ENCODE measurements around the gene PRRT1B. TPM values are rescaled to one million over a fixed set of nuclear protein-coding genes. Genes with fewer than 3 reads are reported as not detected.

PRRT1B gene
- total and polyA plus RNA-seq, 4 donors = 0.96 to 7.9 (median 3.8) TPM

DNA sequence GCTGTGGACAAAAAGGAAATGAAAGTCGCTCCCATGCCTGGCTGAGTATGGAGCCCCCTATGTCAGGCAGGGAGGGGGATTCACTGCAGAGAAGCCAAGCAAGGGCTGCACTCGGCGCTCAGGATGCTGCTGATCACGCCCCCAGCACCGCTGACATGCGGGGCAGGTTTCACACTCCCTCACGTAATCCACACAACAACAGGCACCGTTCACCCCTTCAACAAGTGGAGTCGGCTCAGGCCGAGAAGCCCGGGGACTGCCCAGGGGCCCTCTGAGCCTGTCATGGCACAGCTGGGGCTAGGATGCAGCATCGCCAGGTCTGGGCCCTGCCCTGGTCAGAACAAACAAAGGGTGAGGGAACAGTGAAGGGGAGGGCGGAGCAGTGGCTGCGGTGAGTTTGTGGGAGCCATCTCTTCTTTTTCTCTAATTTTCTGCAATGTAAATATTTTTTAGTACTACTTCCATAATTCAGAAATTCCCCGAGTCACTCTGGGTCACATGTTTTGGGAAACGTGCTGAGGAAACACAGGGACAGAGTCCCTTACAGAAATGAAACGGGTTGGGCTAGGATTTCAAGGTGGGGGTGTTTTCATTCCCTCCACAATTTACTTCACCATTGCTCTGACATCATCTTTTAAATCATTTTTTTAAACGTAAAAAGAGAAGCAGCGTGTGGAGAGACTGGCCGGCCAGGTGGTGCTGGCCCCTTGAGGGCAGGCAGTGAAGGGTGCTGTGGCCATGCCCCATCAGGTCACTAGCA is 49.8 kb downstream of the PRRT1B start:
- H3K36me3 ChIP-seq (ENCODE audit: control insufficient read depth in 4 of 4, insufficient read depth in 4 of 4, low read length in 4 of 4) = peaks cover 6 to 71% (median 19%) of the 10 kb centered on the region in 4 donors
- ATAC-seq (ENCODE audit: insufficient read depth, low FRiP score) (no peak), DNase-seq (no peak)
- H3K27me3 ChIP-seq (ENCODE audit: control insufficient read depth in 3 of 3, insufficient read depth in 3 of 3, low read length in 2 of 3) = no peaks in the 10 kb centered on the region
- TF ChIP-seq, protein P1, sequence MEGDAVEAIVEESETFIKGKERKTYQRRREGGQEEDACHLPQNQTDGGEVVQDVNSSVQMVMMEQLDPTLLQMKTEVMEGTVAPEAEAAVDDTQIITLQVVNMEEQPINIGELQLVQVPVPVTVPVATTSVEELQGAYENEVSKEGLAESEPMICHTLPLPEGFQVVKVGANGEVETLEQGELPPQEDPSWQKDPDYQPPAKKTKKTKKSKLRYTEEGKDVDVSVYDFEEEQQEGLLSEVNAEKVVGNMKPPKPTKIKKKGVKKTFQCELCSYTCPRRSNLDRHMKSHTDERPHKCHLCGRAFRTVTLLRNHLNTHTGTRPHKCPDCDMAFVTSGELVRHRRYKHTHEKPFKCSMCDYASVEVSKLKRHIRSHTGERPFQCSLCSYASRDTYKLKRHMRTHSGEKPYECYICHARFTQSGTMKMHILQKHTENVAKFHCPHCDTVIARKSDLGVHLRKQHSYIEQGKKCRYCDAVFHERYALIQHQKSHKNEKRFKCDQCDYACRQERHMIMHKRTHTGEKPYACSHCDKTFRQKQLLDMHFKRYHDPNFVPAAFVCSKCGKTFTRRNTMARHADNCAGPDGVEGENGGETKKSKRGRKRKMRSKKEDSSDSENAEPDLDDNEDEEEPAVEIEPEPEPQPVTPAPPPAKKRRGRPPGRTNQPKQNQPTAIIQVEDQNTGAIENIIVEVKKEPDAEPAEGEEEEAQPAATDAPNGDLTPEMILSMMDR (IDR thresholded peaks at IDR 0.05; ENCODE audit: control extremely low read depth, extremely low read depth) = no peak
- no peak overlapping the region for H3K27ac ChIP-seq (ENCODE audit: low read depth in 1 of 2, low read length in 1 of 2)
- H3K4me3 ChIP-seq = no peak overlapping the region
- peaks cover 0 to 2% (median 0%) of the 10 kb centered on the region in 5 donors for H3K4me1 ChIP-seq (ENCODE audit: control insufficient read depth in 5 of 5, insufficient read depth in 5 of 5, low read length in 5 of 5)
- WGBS, 2 donors = 72 to 82% methylated on average over 20 of the region's 20 CpGs
- no peak overlapping the region for H3K9ac ChIP-seq (ENCODE audit: insufficient read depth in 1 of 2, low read length in 2 of 2)
- peaks cover 0 to 4% (median 0%) of the 10 kb centered on the region in 4 donors for H3K9me3 ChIP-seq (ENCODE audit: control insufficient read depth in 4 of 4, insufficient read depth in 3 of 4, low read length in 3 of 4)

- H3K9ac ChIP-seq (ENCODE audit: insufficient read depth in 1 of 2, low read length in 2 of 2) = no peak overlapping the region
- H3K9me3 ChIP-seq (ENCODE audit: control insufficient read depth in 4 of 4, insufficient read depth in 3 of 4, low read length in 3 of 4) = peaks cover 0 to 4% (median 0%) of the 10 kb centered on the region in 4 donors
- peaks cover 6 to 71% (median 20%) of the 10 kb centered on the region in 4 donors for H3K36me3 ChIP-seq (ENCODE audit: control insufficient read depth in 4 of 4, insufficient read depth in 4 of 4, low read length in 4 of 4)
- 90% methylated on average over 20 of the region's 20 CpGs for WGBS, 2 donors
- no peaks in the 10 kb centered on the region for H3K27me3 ChIP-seq (ENCODE audit: control insufficient read depth in 3 of 3, insufficient read depth in 3 of 3, low read length in 2 of 3)
- DNase-seq (no peak), ATAC-seq (ENCODE audit: insufficient read depth, low FRiP score) (no peak)
- peaks cover 0 to 2% (median 0%) of the 10 kb centered on the region in 5 donors for H3K4me1 ChIP-seq (ENCODE audit: control insufficient read depth in 5 of 5, insufficient read depth in 5 of 5, low read length in 5 of 5)
- TF ChIP-seq, protein P1 (IDR thresholded peaks at IDR 0.05; ENCODE audit: control extremely low read depth, extremely low read depth) = no peak
- no peak overlapping the region for H3K4me3 ChIP-seq
- H3K27ac ChIP-seq (ENCODE audit: low read depth in 1 of 2, low read length in 1 of 2) = no peak overlapping the region
These were observed 50.5 kb downstream of the PRRT1B start for GRCh38 chr9:131595696-131596429.

- TF ChIP-seq, protein P1 (IDR thresholded peaks at IDR 0.05; ENCODE audit: control extremely low read depth, extremely low read depth) = no peak
- no peak overlapping the region for H3K4me3 ChIP-seq
- H3K9ac ChIP-seq (ENCODE audit: insufficient read depth in 1 of 2, low read length in 2 of 2) = no peak overlapping the region
- no peaks in the 10 kb centered on the region for H3K27me3 ChIP-seq (ENCODE audit: control insufficient read depth in 3 of 3, insufficient read depth in 3 of 3, low read length in 2 of 3)
- ATAC-seq (ENCODE audit: insufficient read depth, low FRiP score) (no peak), DNase-seq (no peak)
- peaks cover 0 to 4% (median 0%) of the 10 kb centered on the region in 4 donors for H3K9me3 ChIP-seq (ENCODE audit: control insufficient read depth in 4 of 4, insufficient read depth in 3 of 4, low read length in 3 of 4)
- peaks cover 6 to 69% (median 23%) of the 10 kb centered on the region in 4 donors for H3K36me3 ChIP-seq (ENCODE audit: control insufficient read depth in 4 of 4, insufficient read depth in 4 of 4, low read length in 4 of 4)
- WGBS, 2 donors = 96 to 100% methylated on average over 2 to 4 of the region's 4 CpGs
- no peak overlapping the region for H3K27ac ChIP-seq (ENCODE audit: low read depth in 1 of 2, low read length in 1 of 2)
- peaks cover 0 to 1% (median 0%) of the 10 kb centered on the region in 5 donors for H3K4me1 ChIP-seq (ENCODE audit: control insufficient read depth in 5 of 5, insufficient read depth in 5 of 5, low read length in 5 of 5)
These were observed 51.1 kb downstream of the PRRT1B start for GRCh38 chr9:131596430-131596743.

Data from lung (tissue), 12 donors.